ENCODE data around the gene INSL3.
A peak's percentile ranks its signal among the peaks of the same experiment; 100 is the strongest.
"Not testable (repeated sequence)": the region's sequence is repeated elsewhere in the genome, so short reads cannot be mapped to it uniquely, and the experiment has no call there.

INSL3 gene

GRCh38 chr19:17812099-17812498, 9.2 kb downstream of the INSL3 start:
- no peak for DNase-seq (ENCODE audit: low spot score)

- DNase-seq (ENCODE audit: low spot score) = no peak
Observed at GRCh38 chr19:17811681-17812080, 9.6 kb downstream of the INSL3 start.

GRCh38 chr19:17811103-17811502, 10.2 kb downstream of the INSL3 start:
- no peak for DNase-seq (ENCODE audit: low spot score)

DNA sequence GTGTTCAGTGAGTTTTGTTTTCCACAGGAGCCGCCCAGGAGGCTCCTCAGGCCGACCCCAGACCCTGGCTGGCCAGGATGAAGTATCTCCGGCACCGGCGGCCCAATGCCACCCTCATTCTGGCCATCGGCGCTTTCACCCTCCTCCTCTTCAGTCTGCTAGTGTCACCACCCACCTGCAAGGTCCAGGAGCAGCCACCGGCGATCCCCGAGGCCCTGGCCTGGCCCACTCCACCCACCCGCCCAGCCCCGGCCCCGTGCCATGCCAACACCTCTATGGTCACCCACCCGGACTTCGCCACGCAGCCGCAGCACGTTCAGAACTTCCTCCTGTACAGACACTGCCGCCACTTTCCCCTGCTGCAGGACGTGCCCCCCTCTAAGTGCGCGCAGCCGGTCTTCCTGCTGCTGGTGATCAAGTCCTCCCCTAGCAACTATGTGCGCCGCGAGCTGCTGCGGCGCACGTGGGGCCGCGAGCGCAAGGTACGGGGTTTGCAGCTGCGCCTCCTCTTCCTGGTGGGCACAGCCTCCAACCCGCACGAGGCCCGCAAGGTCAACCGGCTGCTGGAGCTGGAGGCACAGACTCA, 13.5 kb downstream of the INSL3 start:
- no peak for DNase-seq (ENCODE audit: low spot score)

DNA sequence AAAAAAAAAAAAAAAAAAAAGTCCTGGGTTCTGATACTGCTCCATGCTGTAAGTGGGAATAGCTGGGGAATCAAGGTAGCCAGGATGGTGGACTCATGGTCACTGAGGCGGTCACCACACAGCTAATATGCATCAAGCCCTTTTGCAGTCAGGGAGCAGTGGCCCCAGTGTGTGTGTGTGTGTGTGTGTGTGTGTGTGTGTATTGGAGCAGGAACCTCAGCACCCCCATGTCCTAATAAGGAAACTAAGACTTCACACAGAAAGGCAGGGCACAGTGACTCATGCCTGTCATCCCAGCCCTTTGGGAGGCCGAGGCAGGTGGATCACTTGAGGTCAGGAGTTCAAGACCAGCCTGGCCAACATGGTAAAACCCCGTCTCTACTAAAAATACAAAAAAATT, 14.4 kb downstream of the INSL3 start:
- no peak for DNase-seq (ENCODE audit: low spot score)

GRCh38 chr19:17805427-17805826, 15.9 kb downstream of the INSL3 start:
- no peak for DNase-seq (ENCODE audit: low spot score)

DNA sequence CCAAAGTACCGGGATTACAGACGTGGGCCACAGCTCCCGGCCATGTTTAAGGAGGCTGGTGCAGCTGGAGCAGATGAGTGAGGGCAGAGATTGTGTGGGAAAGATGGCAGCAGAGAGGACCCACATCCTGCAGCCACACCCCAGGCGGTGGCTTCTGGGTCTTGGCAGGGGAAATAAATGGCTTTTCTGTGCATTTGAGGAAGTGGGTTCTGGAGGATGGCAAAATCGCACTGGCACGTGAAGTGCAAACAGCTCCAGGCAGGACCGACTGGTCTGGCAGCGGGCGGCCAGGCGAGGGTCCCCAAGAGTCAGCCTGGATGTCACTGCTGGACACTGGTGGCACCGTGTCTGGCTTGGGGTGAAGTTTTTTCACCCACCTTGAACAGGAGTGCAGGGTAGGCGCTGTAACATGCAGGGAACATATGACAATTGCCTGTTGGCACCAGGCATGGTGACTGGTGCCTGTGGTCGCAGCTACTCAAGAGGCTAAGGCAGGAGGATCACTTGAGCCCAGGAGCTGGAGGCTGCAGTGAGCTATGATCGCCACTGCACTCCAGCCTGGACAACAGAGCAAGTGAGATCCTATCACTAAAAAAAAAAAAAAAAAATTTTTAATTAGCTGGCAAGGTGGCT, 17.9 kb downstream of the INSL3 start:
- DNase-seq (ENCODE audit: low spot score) = no peak

- DNase-seq (ENCODE audit: low spot score) = no peak
Observed at GRCh38 chr19:17802137-17802858, 19.0 kb downstream of the INSL3 start.

DNA sequence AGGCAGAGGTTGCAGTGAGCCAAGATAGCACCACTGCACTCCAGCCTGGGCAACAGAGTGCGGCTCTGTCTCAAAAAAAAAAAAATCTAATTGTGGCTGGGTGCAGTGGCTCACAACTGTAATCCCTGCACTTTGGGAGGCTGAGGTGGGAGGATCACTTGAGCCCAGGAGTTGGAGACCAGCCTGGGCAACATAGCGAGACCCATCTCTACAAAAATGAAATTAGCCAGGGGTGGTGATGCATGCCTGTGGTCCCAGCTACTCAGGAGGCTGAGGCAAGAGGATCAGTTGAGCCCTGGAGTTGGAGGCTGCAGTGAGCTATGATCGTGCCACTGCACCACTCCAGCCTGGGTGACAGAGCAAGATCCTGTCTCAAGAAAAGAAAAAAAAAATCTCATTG, 22.7 kb downstream of the INSL3 start:
- DNase-seq (ENCODE audit: low spot score) = not testable (repeated sequence)

DNA sequence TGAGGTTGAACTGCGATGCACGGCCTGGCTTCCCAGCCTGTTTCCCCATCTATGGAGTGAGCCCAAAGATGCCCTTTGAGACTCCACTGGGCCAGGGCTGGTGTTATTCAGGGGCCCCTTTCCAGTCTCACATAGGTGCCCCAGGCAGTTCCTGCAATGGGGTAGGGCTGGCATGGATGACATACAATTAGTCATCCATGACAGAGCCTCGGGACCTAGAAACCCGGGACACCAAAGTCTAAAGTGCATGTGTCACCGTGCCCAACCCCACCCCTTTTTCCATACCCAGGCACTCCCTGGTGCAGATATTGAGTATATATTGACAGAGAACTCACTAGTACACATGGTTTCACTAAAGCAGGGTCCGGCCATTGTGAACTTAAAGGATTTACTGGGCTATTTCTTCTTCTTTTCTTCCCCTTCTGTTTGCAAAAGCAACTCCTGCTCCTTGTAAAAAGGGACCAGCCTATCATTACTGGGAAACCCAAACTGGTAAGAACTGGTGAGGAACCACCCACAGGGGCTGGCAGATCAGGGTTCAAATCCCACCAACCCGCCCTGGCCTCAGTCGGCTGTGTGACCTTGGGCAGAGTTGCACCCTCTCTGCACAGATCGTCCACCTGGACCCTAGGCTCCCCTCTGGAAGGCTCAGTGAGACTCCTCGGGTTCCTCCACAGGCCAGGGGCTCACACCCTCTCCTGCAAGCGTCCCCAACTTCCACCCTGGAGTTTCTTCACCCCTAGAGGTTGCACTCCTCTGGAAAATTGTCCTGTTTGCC, 23.7 kb downstream of the INSL3 start:
- DNase-seq (ENCODE audit: low spot score) = no peak

DNA sequence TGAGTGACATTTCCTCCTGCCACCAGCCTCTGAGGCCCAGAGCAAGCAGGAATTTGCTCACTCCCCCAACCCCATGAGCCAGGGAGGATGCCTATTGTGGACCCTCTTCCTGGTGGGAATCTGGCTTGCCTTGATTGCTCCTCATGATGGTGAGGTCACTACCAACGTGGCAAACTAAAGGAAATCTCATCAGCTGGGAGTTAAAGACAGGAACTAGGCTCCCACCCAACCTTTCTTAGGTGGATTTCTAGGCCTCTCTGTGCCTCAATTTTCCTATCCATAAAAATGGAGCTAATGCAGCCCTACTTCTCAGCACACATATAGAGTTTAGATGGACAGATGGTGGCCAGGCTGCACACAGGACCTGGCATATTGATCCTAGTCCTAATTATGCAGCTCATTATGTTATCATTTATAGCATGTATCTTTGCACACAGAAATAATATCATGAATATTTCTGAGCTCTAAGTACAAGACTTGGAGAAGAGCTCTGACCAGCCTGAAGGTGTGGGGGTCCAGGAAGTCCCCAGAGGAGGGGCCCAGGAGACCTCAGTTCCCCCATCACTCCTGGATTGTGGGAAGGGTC, 24.4 kb downstream of the INSL3 start:
- DNase-seq (ENCODE audit: low spot score) = no peak

GRCh38 chr19:17796013-17796837, 25.1 kb downstream of the INSL3 start:
- no peak for DNase-seq (ENCODE audit: low spot score)

DNA sequence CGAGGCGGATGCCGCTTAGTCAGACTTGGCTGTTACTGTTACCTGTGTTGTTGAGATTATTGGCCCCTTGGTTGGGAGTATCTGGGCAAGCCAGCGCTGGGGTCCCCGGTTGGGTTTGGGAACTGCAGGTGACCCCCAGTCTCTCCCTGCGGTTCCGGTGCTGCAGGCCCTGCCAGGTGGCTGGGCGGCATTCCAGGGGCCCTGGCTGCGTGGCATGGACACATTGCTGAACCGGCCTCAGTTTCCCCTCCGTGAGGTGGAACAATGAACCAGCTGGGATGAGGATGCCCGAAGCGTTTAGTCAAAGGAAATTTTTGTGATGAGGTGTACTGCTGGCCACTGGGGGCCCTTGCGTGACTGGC, 25.8 kb downstream of the INSL3 start:
- DNase-seq (ENCODE audit: low spot score) = no peak

GRCh38 chr19:17794731-17795494, 26.4 kb downstream of the INSL3 start, which contains the start of gene B3GNT3:
Gene B3GNT3, plus strand, starts transcription at chr19:17795138. Its CDS starts 12,670 bp downstream, at chr19:17807808.
- DNase-seq (ENCODE audit: low spot score) = no peak

DNA sequence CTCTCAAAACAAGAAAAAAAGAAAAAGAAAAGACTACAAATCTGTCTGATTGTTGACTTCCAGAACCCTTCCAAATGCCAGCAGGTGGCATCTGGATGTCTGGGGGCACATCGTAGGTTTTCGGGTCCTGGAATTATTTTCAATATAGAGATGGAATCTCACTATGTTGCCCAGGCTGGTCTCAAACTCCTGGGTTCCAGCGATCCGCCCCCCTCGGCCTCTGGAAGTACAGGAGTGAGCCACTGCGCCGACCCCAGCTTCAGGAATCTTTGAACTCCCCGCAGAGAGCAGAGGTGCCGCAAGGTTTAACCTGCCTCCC, 26.9 kb downstream of the INSL3 start:
- no peak for DNase-seq (ENCODE audit: low spot score)

- DNase-seq (ENCODE audit: low spot score) = no peak
Observed at GRCh38 chr19:17790059-17790780, 31.1 kb downstream of the INSL3 start.

- no peak for DNase-seq (ENCODE audit: low spot score)
Observed at GRCh38 chr19:17788632-17789031, 32.7 kb downstream of the INSL3 start.

DNA sequence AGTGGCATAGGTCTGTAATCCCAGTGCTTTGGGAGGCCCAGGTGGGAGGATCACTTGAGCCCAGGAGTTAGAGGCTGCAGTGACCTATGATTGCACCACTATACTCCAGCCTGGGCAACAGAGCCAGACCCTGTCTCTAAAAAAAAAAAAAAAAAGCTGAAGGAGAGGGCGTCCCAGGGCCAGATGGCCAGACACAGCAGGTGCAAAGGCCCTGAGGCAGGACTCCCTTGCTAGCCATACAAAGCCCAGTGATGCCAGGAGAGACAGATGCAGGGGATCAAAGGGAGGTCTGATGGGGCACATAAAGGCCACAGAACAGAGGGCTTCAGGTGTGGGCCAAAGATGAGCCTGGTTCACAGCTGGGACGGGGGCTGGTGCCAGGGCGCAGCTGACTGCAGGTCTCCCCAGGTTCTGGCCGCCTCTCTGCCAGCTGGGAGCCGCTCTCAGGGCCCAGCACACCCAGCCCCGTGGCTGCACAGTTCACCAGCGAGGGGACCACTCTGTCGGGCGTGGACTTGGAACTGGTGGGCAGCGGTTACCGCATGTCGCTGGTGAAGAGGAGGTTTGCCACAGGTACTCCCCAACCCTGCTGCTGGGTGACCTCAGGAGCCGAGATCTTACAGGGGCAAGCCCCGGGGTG, 33.9 kb downstream of the INSL3 start:
- no peak for DNase-seq (ENCODE audit: low spot score)

DNA sequence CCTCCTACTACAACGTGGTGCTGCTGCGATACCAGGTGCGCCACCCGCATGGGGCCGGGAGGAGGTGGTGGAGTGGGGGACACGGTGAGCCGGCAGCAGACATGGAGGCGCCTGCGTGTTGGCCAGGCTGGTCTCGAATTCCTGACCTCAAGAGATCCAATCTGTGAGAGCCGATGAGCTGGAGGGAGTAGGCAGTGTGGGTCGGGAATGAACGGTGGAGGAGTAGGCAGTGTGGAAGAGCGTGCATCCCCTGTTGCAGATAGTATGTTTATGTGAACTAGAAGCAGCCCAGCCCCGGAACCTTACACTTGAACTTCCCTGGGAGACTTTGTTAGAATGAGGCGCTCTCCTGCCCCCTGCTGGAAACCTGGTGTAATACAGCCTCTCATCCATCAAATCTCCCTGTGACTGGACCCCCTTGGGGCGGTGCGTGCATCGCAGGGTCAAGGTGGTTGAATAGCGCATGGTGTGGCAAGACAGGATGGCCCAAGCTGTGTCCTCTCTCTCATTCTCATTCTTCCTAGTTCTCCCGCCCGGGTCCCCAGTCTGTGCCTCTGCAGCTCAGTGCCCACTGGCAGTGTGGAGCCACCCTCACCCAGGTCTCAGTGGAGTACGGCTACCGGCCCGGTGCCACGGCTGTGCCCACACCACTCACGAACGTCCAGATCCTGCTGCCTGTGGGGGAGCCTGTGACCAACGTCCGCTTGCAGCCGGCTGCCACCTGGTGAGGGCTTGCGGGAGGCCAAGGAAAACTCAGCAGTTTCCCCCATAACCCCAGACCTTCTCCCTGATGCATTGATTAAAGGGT, 36.9 kb downstream of the INSL3 start:
- DNase-seq (ENCODE audit: low spot score) = peak; percentile 85
